HFF-Myc (cell line): Measurements from ENCODE around the gene ST6GALNAC3.
"Not testable (repeated sequence)": the region's sequence is repeated elsewhere in the genome, so short reads cannot be mapped to it uniquely, and the experiment has no call there.

Experiments
- DNase-seq: peaks from one replicate; pipeline ENCODE4 v3.0.0-alpha.2; 2011; ENCODE audit warnings: low read depth; ENCODE audit errors: extremely low read depth
- H3K4me3 ChIP-seq: replicated peaks from 2 replicates; pipeline ENCODE4 v1.5.1; 2011; ENCODE audit warnings: low read depth, mild to moderate bottlenecking, control low read depth, low read length
- TF ChIP-seq, protein P1 (sequence below): IDR thresholded peaks from 2 replicates; pipeline ENCODE4 v1.5.1; 2012; ENCODE audit warnings: mild to moderate bottlenecking, low read depth, low read length, control low read depth; ENCODE audit errors: missing control alignments

The ST6GALNAC3 gene

DNA sequence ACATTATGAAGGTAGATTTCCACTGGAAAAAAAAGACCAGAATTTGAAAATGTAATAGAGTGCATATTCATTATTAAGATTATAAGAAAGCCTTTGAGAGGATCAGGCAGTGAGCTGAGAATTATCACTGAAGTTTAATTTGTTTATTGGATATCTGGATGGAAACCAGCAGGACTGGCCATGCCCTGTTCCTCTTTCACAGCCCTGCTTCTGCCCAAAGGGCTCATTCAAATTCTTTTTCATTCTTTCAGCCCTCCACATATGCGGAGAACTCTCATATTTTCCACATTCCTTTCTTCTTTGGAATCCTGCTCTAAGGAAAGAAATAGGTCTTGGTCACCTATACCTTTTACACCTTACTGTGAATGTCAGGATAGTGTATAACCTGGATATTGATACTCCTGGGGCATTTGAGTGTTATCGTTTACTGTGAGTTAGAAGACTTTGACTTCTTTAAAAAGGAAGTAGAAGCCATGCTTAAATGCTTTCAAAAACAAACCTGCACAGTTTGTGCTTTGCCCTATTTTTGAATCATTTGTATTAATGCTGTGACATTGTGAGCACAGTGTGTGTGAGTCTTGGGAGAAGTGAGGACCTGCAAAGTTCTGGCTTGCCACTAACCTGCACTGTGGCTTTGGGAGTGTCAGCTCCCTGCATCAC lies 35.5 kb downstream of the ST6GALNAC3 start:
- no peak overlapping the region for H3K4me3 ChIP-seq
- TF ChIP-seq, protein P1, sequence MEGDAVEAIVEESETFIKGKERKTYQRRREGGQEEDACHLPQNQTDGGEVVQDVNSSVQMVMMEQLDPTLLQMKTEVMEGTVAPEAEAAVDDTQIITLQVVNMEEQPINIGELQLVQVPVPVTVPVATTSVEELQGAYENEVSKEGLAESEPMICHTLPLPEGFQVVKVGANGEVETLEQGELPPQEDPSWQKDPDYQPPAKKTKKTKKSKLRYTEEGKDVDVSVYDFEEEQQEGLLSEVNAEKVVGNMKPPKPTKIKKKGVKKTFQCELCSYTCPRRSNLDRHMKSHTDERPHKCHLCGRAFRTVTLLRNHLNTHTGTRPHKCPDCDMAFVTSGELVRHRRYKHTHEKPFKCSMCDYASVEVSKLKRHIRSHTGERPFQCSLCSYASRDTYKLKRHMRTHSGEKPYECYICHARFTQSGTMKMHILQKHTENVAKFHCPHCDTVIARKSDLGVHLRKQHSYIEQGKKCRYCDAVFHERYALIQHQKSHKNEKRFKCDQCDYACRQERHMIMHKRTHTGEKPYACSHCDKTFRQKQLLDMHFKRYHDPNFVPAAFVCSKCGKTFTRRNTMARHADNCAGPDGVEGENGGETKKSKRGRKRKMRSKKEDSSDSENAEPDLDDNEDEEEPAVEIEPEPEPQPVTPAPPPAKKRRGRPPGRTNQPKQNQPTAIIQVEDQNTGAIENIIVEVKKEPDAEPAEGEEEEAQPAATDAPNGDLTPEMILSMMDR: no peak
- DNase-seq: no peak

DNA sequence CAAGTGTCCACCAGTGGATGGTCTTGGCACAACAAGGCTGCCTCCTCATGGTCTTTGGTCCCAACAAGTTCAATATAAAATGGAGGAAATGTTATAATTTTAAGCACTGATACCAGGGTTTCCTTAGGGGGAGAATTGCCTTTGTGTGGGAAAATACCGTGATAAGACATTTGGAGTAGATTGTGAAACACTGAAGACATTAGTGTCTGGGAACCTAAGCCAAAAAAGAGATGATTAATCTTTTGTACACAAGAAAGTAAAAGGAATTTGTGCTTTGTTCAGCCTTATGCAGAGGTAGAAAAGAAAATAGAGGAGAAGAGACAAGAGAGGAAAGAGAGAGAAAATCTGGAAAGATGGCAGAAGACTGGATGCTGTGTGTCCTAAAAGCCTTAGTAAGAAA lies 36.1 kb downstream of the ST6GALNAC3 start:
- no peak overlapping the region for H3K4me3 ChIP-seq
- no peak for DNase-seq
- TF ChIP-seq, protein P1: no peak

DNA sequence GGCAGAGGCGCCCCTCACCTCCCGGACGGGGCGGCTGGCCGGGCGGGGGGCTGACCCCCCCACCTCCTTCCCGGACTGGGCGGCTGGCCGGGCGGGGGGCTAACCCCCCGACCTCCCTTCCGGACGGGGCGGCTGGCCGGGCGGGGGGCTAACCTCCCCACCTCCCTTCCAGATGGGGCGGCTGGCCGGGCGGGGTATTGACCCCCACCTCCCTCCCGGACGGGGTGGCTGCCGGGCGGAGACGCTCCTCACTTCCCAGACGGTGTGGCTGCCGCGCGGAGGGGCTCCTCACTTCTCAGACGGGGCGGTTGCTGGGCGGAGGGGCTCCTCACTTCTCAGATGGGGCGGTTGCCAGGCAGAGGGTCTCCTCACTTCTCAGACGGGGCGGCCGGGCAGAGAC lies 37.8 kb downstream of the ST6GALNAC3 start:
- not testable (repeated sequence) for DNase-seq, H3K4me3 ChIP-seq

DNA sequence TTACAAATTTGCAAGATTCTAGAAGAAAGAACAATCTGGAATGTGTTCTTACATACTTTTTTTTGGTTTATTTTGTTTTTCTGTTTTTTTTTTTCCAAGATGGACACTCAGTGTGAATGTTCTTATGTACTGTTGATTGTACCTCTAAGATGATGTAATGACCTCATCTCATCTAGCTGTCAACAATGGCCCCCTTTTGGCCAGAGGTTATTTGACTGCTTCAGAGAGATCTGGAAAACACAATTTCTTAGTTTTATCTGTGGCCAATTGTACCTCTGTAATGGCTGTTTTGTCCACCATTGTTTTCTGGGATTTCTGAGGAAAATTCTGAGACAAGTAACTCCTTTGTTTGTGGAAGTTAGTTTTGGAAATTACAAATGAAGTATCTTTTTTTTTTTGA lies 38.9 kb downstream of the ST6GALNAC3 start:
- TF ChIP-seq, protein P1: no peak
- no peak overlapping the region for H3K4me3 ChIP-seq
- DNase-seq: no peak

DNA sequence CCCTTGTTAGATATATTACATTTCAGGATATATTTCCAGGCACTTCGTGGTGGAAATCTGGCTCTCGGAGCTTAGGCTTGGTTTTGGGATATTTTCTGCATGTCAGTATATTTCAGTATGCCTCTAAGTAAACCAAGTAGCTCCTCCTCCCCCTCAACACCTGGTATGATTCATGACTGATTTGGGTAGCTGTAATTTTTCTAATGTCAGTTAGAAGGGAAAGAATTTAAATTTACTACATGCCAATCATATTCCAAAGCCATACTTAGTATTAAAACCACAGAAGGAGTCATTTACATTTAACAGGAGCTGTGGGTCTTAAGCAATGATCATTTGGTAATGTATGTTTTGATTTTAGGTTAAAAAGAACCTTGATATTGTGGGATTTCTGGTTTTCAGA lies 40.6 kb downstream of the ST6GALNAC3 start:
- TF ChIP-seq, protein P1: no peak
- no peak for DNase-seq
- H3K4me3 ChIP-seq: no peak overlapping the region

DNA sequence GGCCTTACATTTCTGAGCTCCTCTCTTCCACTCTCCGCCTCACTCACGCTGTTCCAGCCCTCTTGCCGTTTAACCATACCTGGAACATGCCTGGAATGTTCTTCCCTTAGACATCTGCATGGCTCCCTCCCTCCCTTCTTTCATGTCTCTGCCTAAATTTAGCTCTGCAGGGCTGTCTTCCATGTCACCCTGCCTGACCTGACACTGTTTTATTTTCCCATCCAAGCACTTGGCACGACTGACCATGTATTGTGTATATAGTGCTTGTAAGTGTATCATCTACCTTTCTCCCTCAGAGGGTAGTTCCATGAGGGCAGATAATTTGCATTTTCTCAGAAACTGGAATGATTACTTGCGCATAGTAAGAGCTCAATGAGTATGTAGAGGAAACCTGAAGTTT lies 47.3 kb downstream of the ST6GALNAC3 start:
- TF ChIP-seq, protein P1: no peak
- no peak for DNase-seq
- no peak overlapping the region for H3K4me3 ChIP-seq

DNA sequence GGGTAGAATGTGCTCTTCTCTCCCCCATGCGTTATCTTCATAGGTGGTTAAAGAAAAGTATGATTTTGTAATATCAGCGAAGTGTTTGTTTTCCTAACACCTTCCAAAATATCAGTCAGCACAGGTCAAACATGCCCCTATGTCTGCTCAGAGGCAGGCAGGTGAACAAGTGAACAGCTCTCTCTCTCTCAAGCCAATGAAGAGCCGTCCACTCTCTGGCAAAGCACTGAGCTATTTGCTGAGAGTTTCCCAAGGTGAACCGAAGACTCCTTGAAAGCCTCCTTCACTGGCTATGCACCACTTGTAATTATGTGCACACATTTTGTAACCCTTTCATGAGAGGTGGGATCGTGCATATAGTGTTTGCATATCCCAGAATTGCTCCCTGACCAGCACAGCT lies 47.7 kb downstream of the ST6GALNAC3 start:
- TF ChIP-seq, protein P1: no peak
- H3K4me3 ChIP-seq: no peak overlapping the region
- no peak for DNase-seq

DNA sequence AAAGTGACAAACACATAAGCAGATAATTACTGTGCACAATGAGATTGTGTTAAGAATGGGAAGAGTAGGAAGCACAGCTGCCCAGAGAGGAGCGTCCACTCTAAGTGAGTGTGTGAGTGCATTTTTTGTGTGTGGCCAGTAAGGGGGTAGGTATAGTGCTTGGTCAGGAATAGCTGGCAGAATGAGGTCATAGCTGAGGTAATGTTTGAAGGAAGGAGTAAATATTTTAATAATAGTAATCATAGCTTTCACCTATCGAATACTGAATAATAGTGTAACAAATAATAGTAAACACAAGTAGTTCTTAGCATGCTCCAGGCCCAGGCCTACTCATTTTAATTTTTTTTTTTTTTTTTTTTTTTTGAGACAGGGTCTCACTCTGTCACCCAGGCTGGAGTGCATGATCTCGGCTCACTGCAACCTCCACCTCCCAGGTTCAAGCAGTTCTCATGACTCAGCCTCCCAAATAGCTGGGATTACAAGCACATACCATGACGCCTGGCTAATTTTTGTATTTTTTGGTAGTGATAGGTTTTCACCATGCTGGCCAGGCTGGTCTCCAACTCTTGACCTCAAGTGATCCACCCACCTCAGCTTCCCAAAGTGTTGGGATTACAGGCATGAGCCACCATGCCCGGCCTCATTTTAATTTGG lies 49.0 kb downstream of the ST6GALNAC3 start:
- H3K4me3 ChIP-seq, DNase-seq: not testable (repeated sequence)
